Iris pigment epithelial cell (primary cell): Measurements from ENCODE around the gene CENPB.

ENCODE experiments used
- DNase-seq: peaks from one replicate; pipeline ENCODE4 v3.0.0-alpha.2; 2011; ENCODE audit warnings: low read depth

The CENPB gene

GRCh38 chr20:3766422-3767109, 20.0 kb downstream of the CENPB start:
- DNase-seq = no peak

- DNase-seq = no peak
These were observed 21.2 kb downstream of the CENPB start for GRCh38 chr20:3765171-3765882.

- DNase-seq = no peak
These were observed 21.9 kb downstream of the CENPB start for GRCh38 chr20:3764659-3765058.

GRCh38 chr20:3763671-3764601, 22.6 kb downstream of the CENPB start:
- DNase-seq = no peak

- no peak for DNase-seq
These were observed 25.7 kb downstream of the CENPB start for GRCh38 chr20:3760655-3761348.

GRCh38 chr20:3759884-3760283, 26.7 kb downstream of the CENPB start:
- DNase-seq = no peak

GRCh38 chr20:3759316-3759823, 27.2 kb downstream of the CENPB start:
- DNase-seq = no peak

GRCh38 chr20:3758566-3758965, 28.0 kb downstream of the CENPB start:
- no peak for DNase-seq

- DNase-seq = no peak
These were observed 29.3 kb downstream of the CENPB start for GRCh38 chr20:3757268-3757667.

- DNase-seq = no peak
These were observed 30.6 kb downstream of the CENPB start for GRCh38 chr20:3755814-3756480.

GRCh38 chr20:3755269-3755668, 31.3 kb downstream of the CENPB start:
- no peak for DNase-seq

GRCh38 chr20:3754276-3754630, 32.3 kb downstream of the CENPB start:
- DNase-seq = no peak

- DNase-seq = no peak
These were observed 32.9 kb downstream of the CENPB start for GRCh38 chr20:3753501-3754275.

- peak; percentile 75 for DNase-seq
These were observed 33.4 kb downstream of the CENPB start for GRCh38 chr20:3753098-3753497.

GRCh38 chr20:3752386-3752759, 34.2 kb downstream of the CENPB start:
- no peak for DNase-seq

GRCh38 chr20:3751675-3752385, 34.7 kb downstream of the CENPB start:
- DNase-seq = no peak

- no peak for DNase-seq
These were observed 35.2 kb downstream of the CENPB start for GRCh38 chr20:3751305-3751674.

GRCh38 chr20:3749689-3750531, 36.6 kb downstream of the CENPB start:
- no peak for DNase-seq

- no peak for DNase-seq
These were observed 37.4 kb downstream of the CENPB start for GRCh38 chr20:3749087-3749688.
